ENCODE measurements around the gene CSDE1.
"Not testable (repeated sequence)": the region's sequence is repeated elsewhere in the genome, so short reads cannot be mapped to it uniquely, and the experiment has no call there.

CSDE1 gene

GRCh38 chr1:114757455-114758255, at the start of gene CSDE1:
TSS of gene CSDE1 (minus strand) at chr1:114757984. CDS start at chr1:114739890, 18,094 bp downstream.
- peak; percentile 89 to 90 for DNase-seq (ENCODE audit: low read depth in 1 of 2, low spot score in 1 of 2)

DNA sequence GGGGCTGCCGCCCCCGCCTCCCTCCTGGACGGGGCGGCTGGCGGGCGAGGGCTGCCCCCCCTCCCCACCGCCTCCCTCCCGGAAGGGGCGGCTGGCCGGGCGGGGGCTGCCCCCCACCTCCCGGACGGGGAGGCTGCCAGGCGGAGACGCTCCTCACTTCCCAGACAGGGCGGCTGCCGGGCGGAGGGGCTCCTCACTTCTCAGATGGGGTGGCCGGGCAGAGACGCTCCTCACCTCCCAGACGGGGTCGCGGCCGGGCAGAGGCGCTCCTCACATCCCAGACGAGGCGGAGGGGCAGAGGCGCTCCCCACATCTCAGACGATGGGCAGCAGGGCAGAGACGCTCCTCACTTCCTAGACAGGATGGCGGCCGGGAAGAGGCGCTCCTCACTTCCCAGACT, 46.7 kb upstream of the CSDE1 start:
- not testable (repeated sequence) for DNase-seq (ENCODE audit: low read depth in 1 of 2, low spot score in 1 of 2)

GRCh38 chr1:114803001-114803400, 45.2 kb upstream of the CSDE1 start:
- no peak for DNase-seq (ENCODE audit: low read depth in 1 of 2, low spot score in 1 of 2)

GRCh38 chr1:114794038-114794437, 36.3 kb upstream of the CSDE1 start:
- DNase-seq (ENCODE audit: low read depth in 1 of 2, low spot score in 1 of 2): no peak

DNA sequence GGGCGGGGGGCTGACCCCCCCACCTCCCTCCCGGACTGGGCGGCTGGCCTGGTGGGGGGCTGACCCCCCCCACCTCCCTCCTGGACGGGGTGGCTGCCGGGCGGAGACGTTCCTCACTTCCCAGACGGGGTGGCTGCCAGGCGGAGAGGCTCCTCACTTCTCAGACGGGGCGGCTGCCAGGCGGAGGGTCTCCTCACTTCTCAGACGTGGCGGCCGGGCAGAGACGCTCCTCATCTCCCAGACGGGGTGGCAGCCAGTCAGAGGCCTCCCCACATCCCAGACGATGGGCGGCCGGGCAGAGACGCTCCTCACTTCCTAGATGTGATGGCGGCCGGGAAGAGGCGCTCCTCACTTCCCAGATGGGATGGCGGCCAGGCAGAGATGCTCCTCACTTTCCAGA, 32.8 kb upstream of the CSDE1 start:
- not testable (repeated sequence) for DNase-seq (ENCODE audit: low read depth in 1 of 2, low spot score in 1 of 2)

DNA sequence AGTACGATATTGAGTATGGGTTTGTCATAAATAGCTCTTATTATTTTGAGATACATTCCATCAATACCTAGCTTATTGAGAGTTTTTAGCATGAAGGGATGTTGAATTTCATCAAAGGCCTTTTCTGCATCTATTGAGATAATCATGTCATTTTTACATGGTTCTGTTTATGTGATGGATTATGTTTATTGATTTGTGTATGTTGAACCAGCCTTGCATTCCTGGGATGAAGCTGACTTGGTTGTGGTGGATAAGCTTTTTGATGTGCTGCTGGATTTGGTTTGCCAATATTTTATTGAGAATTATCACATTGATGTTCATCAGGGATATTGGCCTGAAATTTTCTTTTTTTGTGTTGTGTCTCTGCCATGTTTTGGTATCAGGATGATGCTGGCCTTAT, 28.7 kb upstream of the CSDE1 start:
- not testable (repeated sequence) for DNase-seq (ENCODE audit: low read depth in 1 of 2, low spot score in 1 of 2)

DNA sequence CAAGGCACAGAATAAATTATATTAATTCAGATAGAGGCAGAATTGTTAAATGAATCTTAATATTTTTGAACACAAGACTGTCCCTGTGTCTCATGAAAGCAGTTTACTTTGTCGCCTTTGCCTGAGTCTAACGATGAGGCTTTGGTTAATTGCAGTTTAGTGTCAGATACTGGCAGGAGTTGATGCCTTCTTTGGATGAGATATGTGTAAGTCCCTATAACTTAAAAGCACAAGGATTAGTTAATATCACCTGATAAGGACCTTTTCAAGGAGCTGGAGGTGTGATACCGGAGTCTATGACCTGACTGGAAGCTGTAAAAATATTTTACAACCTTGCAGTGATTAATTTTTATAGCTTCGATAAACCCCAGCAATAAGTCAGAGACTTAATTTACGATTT, 24.7 kb upstream of the CSDE1 start:
- DNase-seq (ENCODE audit: low read depth in 1 of 2, low spot score in 1 of 2): no peak

DNA sequence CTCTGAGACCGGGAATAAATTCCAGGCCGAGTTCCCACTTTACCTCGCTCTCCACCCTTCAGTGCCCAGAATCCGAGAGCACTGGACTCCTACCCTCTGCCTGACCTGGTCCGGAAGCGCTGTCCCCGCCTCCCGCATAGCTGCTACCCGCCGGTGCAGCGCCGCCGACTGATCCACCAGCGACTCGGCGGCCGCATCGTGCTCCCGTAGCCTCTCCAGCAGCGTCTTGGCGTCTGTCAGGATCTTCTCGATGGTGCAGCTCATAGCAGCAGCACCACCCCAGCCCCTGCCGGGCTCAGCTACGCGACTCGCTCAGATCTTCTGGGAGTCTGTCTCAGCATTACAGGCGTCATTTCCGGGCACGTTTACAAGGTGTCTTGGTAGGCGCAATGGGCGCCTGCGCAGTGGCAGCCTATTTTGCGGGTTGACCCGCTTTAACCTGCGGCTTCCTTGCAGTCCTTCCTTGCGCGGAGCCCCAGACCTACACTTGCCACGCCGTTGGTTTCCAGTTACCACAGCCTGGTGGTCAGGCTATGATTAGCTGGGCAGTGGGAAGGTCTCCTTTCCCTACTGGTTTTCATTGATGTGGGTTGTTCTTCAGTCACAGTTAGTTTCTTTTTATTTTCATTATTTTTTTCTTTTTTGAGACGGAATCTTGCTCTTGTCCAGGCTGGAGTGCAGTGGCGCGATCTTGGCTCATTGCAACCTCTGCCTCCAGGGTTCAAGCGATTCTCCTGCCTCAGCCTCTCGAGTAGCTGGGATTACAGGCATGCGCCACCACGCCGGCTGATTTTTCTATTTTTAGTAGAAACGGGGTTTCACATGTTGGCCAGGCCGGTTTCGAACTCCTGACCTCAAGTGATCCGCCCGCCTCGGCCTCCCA, 22.8 kb upstream of the CSDE1 start, which contains the start of gene SIKE1:
TSS of gene SIKE1 (minus strand) at position 342 of the 883 bp plus-strand sequence. CDS start at position 264, 78 bp downstream.
- peak; percentile 84 to 88 for DNase-seq (ENCODE audit: low read depth in 1 of 2, low spot score in 1 of 2)

DNA sequence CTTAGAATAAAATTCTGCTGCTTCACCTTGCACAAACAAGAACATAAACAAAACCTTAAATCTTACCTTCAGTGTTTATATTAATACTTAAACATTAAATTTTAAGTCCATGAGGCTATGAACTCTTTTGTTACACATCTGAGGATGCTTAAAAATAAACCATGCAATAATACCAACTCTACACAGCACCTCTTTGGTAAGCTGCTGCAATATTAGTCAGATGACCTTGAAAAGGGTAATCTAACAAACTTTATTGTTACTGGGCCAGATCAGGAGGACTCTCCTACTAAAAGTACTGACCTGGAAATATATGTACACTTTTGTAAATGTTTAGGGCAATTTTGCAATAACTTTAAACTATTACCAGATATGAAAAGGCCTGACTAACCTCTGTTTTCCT, 21.9 kb upstream of the CSDE1 start:
- no peak for DNase-seq (ENCODE audit: low read depth in 1 of 2, low spot score in 1 of 2)

DNA sequence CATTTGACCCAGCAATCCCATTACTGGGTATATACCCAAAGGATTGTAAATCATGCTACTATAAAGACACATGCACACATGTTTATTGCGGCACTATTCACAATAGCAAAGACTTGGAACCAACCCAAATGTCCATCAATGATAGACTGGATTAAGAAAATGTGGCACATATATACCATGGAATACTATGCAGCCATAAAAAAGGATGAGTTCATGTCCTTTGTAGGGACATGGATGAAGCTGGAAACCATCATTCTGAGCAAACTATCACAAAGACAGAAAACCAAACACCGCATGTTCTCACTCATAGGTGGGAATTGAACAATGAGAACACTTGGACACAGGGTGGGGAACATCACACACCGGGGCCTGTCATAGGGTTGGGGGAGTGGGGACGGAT, 18.9 kb upstream of the CSDE1 start:
- DNase-seq (ENCODE audit: low read depth in 1 of 2, low spot score in 1 of 2): not testable (repeated sequence)

- DNase-seq (ENCODE audit: low read depth in 1 of 2, low spot score in 1 of 2): no peak
Observed at GRCh38 chr1:114771992-114772391, 14.2 kb upstream of the CSDE1 start.

DNA sequence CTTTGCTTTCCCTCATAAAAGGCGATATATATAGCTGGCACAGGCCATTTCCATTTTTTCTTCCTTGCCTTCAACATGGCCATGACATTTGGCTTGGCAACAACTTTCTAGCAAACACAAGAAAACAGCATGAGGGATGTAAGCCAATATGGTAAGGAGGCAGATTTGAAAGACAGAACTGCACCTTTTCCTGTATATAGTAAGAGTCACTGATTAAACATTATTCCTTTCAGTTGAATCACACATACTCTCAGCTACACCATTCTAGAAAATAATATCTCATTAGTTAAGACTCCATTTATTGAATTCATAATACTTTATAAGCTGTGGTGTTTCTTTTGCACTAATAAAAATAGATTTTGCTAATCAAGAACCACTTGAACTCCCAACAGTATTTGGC, 13.2 kb upstream of the CSDE1 start:
- DNase-seq (ENCODE audit: low read depth in 1 of 2, low spot score in 1 of 2): no peak

GRCh38 chr1:114764689-114765088, 6.9 kb upstream of the CSDE1 start:
- no peak for DNase-seq (ENCODE audit: low read depth in 1 of 2, low spot score in 1 of 2)

- DNase-seq (ENCODE audit: low read depth in 1 of 2, low spot score in 1 of 2): no peak
Observed at GRCh38 chr1:114758256-114758832, 560 bp upstream of the CSDE1 start.

DNA sequence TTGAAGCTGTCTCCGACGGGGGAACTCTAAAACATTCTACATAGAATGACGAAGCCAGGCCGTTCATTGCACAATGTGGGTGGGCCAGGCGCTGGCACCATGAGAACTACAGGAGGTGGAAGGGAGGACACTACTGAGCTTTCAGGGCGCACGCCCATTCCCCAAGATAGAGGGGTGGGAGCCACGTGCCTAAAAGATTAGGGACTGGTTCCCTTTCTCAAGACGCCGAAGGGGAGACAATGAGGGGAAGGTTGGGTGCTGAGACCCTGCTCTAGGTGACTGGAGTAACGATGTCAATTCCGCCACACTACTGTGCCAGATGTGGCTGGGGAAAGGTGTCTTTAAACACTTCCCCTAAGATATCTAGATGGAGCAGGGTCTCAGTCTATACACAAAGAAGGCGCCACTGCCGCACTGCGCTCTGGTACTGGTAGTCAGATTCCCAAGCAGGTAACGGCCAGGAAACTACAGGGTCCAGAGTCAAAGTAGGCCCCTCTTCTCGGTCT, 782 bp downstream of the CSDE1 start:
- DNase-seq (ENCODE audit: low read depth in 1 of 2, low spot score in 1 of 2): no peak

DNA sequence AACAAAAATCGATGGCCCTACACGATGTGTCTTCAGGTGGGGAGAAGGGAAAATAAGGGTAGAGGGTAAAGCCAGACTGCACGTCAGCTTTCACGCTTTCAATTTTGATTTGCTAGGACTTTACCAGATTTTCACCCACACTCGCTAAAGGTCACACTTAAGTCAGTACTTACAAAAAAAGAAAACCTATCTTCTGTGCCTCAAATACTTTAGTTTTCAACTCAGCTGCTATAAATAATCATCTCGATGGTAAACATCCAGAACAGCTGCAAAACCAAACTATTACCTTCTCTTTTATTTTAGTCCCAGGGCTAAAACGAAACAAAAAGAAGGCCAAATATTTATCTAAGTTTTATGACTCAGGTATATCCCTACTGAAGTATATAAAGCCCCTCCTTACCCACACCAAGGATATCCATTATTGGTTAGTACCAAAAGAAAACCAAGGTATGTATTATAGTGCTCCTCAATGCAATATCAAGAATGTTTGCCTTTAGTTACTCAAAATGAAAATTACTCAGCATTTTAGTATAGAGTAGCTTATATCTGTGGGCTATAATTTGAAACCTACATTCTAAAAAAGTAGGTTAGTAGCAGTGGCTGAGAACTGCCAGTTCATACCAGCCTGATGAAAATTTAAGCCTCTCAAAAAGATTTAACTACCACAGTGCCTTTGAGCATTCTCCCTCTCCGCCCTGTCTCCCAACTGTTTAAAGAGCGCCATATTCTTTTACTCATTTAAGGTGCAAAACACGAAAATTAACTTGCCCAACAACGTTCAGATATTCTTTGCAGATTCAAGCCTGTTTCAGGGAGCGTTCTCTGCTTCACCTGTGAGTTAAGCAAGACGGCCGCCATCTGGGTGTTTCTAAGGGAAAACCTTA, 1.5 kb downstream of the CSDE1 start:
- DNase-seq (ENCODE audit: low read depth in 1 of 2, low spot score in 1 of 2): no peak

DNA sequence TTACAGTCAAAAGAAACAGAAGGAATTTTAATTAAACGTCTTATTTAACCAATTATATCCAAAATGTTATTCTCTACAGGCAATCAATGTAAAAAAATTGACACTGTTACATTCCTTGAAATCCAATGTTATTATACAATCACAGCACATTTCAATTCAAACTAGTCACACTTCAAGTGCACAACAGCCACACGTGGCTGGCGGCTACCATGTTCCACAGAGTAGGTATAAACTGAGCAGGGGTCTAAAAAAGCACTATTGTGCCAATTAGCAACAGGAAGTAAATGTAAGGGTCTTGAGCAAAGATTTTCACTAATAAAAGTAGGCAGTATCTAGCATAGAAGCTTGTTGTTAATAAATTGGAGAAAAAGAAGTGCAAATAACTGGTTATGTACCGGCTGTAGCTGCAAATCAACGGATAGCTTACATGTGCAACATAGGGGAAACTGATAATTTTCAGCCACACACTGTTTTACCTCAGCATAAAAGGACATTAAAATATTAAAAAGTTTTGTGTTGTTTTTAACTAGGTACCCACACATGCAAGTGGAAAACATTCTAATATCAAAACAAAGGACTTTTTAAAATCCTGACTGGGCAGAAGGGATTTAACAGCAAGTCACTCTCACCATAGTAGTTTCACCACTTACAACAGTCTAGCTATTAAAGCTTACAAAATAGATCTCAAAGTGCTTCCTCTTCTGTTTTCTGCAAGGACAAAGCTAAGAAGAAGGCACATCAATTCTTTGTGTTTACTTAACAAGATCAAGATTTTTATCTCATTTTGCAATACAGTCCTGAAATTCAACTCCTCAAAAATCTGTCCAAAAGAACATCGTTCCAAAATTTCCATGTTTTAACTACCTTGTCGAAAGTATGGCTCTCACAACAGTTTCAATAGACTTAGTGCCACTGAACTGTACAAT, 2.5 kb downstream of the CSDE1 start:
- no peak for DNase-seq (ENCODE audit: low read depth in 1 of 2, low spot score in 1 of 2)

- DNase-seq (ENCODE audit: low read depth in 1 of 2, low spot score in 1 of 2): not testable (repeated sequence)
Observed at GRCh38 chr1:114753702-114754101, 4.1 kb downstream of the CSDE1 start.

DNA sequence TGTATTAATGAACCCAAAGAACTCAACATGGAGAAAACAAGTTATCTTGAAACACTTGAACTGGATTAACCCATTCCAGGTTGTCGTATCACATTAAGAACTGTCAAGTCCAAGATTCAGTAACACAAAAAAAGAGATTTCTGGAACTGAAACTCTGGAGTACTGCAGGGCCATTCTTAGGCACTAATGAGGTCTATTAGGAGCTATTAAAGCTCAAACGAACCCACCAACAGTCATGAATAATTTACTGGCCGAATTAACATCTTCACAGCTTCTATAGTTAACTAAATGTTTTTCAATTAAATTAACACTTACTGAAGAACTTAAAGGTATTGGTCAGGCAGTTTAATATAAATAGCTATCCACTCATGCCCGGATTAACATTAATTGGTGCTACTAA, 4.6 kb downstream of the CSDE1 start:
- no peak for DNase-seq (ENCODE audit: low read depth in 1 of 2, low spot score in 1 of 2)

Data from stimulated activated CD4-positive, alpha-beta T cell treated with anti-CD3 and anti-CD28 coated beads, Interleukin-15, amount 100 ng/mL, for 1 hour (primary cell).